Activated naive CD4-positive, alpha-beta T cell (primary cell): Measurements from ENCODE around the gene ACTR2.

ENCODE experiments used
- DNase-seq, 4 experiments: peaks; one replicate each; lab custom pipeline; 2025; lab: John Stamatoyannopoulos, UW

The ACTR2 gene

GRCh38 chr2:65278531-65278981, 50.9 kb downstream of the ACTR2 start:
- DNase-seq, result no peak

GRCh38 chr2:65279756-65280155, 52.1 kb downstream of the ACTR2 start:
- no peak for DNase-seq

DNA sequence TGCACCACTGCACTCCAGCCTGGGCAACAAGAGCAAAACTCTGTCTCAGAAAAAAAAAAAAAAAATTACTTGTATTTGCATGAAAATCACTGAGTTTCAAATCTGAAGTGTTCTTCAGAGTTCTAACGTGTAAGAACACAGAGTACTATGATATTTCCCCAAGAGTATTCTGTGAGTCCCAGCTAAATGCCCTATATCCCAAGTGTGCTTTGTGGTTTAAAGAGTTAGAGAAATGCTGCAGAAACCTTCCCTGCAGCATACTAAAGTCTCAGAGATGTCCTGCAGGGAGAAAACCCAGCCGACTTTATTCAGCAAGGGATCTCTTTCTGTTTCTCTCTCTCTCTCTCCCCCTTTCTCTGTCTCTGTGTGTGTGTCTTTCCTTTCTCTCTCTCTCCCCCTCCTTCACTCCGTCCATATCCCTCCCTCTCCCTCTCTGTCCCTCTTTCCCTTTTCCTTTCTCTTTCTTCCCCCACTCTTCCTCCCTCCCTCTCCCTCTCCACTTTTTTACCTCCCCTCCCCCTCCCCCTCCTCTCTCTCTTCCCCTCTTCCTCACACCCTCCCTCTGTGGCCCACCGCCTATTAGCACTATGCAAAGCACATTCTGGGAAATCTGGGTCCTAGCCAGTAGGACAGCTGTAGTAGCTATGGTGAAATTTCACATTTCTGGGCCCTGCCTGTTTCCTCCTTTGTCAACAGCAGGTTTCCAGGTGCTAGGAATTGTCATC, 54.2 kb downstream of the ACTR2 start:
- DNase-seq, result no peak

DNA sequence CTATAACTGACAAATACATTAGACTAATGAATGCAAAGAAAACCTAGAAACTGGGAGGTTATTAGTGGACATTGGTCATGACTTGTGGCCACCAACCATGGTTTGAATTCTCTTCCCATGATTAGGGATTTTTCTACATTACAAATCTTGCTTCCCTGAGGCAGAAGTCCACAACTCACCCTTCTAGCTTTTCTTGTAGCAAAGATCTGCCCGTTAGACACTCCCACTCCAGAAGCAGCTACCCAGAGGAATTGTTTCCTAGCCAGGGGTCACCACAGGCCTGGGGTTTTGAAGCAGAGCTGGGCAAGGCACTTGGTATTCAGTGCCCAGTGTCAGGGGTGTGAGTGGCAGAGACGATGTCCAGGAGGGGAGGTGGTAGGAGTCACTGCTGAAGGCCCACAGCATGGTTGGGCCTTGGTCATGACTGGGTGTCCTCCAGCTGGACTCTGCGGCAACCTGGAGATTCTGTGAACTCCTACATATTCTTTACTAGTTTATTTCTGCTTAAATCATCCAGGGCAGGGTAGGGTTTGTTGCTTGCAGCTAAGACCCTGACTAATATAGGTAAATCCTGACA, 54.9 kb downstream of the ACTR2 start:
- no peak for DNase-seq

- no peak for DNase-seq
These were observed 59.7 kb downstream of the ACTR2 start for GRCh38 chr2:65287364-65287763.

DNA sequence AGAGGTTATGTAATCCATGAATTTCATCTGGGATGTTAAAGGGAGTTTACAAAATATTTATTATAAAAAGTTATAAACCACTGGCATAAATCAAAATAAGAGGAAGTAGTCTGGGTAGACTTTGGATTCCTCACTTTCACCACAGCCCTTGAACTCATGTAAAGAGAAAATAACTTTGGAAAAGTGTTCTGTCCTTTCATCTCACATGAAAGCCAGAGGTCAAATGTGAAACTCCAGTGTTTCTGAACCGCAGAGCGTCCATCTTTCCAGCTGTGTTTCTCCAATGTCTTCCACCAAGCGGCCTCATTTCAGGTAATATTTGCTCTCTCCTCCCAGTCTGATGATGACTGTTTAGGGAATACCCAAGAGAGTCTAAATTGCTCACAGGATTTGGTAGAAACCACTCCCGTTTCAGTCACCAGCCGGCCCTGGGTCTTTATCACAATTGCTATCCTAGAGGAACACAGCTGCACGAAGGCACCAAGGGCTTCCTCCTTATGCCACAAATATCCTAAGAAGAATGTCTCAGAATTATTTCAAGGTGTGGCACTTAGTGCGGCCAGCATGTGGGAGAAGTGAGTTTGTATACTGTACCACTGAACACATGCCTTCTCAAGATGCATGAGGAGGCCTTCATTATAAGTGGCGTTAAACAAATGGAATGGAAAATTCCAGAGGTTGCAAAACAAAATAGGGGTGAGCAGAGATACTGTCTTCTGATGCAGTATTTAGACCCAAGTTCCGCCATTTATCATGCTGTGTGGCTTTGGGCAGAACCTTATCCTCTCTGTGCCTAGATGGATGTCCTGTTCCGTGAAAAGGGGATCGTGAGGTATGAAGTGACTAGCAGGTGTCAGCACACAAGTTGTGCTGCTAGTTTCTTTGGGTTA, 63.8 kb downstream of the ACTR2 start:
- DNase-seq, result no peak

DNA sequence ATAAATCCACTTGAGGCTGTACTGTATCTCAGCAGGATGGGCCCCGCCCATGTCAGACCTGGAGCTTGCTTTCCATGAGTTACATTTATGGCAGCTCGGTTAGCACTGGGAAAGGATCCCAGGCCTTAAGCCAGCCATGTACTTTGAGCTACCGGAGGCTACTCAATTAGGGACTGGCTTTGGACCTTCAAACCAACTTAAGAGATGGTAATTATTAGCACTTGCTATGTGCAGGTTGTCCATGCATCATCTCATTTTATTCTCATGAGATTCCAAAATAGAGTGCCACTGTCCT, 64.4 kb downstream of the ACTR2 start:
- DNase-seq, result no peak

GRCh38 chr2:65292461-65293011, 64.9 kb downstream of the ACTR2 start:
- DNase-seq, result no peak

- DNase-seq, result no peak
These were observed 65.7 kb downstream of the ACTR2 start for GRCh38 chr2:65293376-65293775.

GRCh38 chr2:65294136-65294535, 66.5 kb downstream of the ACTR2 start:
- DNase-seq, result no peak

DNA sequence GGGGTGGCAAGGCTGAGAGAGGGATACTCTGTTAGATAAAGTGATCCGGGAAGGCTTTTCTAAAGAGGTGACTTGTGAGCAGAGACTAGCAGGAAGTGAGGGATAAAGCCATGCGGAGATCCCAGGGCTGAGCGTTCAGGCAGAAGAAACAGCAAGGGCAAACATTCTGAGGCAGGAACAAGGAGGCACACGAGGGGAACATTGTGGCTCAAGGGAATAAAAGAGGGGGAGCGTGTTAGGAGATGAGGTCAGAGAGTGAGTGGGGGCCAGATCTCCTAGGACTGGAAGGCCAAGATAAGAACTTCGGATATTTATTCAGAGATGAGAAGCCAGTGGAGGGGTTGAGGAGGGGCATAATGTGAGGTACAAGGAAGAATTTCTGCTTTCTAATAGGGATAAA, 67.1 kb downstream of the ACTR2 start:
- no peak for DNase-seq

DNA sequence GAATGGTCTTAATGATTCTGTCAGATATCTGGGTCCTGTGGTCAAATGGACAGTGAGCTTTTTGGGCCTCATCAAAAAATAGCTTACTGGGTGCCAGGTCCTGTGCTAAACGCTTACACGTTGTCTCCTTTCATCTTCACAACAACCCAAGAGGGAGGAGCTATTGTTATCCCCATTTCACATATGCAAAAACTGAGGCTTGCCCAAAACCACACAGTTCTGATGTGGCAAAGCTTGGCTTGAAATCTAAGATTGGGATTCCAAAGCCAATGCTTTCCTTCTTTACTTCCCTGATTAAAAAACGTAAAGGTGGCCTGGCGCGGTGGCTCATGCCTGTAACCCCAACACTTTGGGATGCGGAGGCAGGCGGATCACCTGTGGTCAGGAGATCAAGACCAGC, 69.3 kb downstream of the ACTR2 start:
- DNase-seq, result no peak

DNA sequence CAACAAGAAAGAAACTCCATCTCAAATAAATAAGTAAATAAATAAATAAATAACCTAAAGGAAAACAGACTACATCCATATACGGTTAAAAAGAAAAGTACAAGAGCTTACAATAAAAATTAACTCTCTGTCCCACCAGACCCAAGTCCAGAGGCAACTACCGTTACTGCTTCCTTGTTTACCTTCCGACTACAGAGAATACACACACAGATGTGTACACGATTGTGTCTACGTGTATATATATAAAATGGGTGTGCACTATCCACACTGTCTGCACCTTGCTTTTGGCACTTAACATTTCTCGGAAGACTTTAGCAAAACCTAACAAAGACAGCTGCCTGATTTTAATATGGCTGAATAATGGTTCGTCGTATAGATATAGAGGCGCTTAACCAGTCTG, 69.9 kb downstream of the ACTR2 start:
- DNase-seq, result no peak

GRCh38 chr2:65298089-65298488, 70.5 kb downstream of the ACTR2 start:
- no peak for DNase-seq

DNA sequence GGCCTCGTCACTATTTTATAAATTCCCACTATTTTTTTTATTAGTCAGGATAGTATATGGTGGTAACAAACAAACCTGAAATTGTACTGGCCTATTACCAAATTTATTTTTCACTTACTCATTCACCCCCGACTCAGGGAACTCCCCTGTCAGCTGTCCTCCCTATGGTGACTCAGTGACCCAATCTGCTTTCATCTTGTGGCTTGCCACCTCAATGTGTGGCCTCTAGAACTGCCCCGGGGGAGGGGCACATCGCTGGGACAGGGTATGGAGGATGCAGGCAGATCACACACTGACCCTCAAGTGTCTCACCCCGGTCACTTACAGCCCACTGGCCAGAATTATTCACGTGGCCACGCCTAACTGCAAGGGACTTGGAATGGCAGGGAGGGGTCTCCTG, 71.6 kb downstream of the ACTR2 start:
- peak in 1 of 4 experiments; percentile 5 for DNase-seq

- no peak for DNase-seq
These were observed 72.6 kb downstream of the ACTR2 start for GRCh38 chr2:65300134-65300760.

DNA sequence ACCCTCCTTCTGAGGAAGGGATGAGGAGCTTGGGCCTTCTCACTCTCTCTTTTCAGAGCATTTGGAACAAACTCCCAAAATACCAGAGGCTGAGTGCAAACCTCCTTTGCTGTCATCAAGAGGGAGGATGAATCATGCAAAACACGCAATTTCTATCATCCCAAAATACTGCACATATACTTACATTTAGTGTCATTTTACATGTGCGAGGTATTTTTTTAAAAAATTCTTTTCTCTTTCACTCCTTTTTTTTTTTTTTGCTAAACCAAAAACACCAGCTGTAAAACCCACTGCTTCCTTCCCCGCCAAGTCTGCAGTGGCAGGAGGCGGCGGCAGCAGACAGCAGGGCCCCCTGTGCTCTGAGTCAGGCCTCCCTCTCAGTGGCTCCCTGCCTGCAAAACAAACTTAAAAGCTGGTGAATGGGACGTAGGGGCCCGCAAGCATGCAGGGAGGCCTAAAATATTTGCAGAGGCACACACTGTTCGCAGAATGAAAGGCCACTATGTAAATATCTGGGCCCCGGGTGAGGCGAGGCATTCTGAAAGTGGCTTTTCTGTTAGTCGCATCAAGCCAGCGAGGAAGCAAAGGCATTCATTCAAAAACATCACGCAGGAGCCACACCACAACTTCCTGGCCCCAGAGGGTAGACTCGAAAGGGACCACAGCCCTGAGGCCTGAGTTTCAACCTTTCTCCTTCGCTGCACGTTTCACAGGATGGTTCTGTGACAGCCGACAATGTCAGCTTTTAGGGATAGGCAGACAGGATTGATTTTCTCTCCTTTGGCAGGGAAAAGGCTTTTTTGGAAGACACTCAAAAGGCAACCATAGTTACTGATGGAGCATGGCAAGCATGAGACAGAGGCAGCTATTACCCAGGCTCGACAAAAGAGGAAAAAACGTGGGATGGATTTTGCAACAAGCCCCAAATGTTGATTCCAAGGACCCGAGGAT, 73.4 kb downstream of the ACTR2 start:
- peak; percentile 45 to 66 (median 50) for DNase-seq

DNA sequence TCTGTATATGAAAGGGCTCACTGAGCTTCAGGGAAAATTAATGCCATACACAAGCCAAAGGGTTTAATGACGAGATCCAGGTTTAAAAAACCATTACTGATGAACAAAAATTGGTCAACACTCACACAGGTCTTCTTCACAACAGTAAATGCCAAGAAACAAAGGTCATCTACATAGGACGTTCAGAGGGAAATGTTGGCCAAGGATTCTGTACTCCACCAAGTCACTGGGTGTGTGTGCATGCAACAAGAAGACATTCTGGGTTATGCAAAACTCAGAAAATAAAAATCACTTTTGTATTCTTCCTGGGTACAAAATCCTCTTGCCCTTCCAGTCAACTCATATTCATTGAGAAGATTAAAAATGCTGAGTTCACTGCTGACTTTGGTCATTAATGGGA, 78.3 kb downstream of the ACTR2 start:
- DNase-seq, result no peak

DNA sequence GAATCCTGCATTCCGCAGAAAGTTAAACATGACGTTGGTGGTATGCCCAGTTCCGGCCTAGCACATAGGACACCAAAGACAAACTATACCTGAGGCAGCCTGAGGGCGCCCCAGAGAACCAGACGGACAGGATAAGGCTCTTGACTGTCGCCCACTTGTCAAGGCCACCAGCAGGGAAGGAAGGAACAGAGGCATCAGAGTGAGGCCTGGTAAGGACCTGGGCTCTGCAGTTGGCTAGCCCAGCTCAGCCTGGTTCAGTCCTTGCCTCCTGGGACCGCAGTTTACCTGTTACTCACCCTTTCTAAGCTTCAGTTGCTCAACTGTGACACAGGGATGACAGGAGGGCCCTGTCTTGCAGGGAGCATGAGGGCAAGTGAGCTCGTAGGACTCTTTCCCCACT, 82.1 kb downstream of the ACTR2 start:
- no peak for DNase-seq

- DNase-seq, result no peak
These were observed 83.4 kb downstream of the ACTR2 start for GRCh38 chr2:65311049-65311448.

GRCh38 chr2:65311596-65311995, 84.0 kb downstream of the ACTR2 start:
- DNase-seq, result no peak
